Measurements from ENCODE around the gene FAXC.

The FAXC gene

GRCh38 chr6:99236010-99236409 is 113.5 kb downstream of the FAXC start:
- no peak for DNase-seq (ENCODE audit: low spot score)
- in situ Hi-C loops (cut with MboI; ENCODE audit: low pct_unique_long_range_greater_than_20kb, low sequenced_read_pairs, unreplicated experiment), result no loop called here

GRCh38 chr6:99233219-99233618 is 116.3 kb downstream of the FAXC start:
- TF ChIP-seq, protein P1, sequence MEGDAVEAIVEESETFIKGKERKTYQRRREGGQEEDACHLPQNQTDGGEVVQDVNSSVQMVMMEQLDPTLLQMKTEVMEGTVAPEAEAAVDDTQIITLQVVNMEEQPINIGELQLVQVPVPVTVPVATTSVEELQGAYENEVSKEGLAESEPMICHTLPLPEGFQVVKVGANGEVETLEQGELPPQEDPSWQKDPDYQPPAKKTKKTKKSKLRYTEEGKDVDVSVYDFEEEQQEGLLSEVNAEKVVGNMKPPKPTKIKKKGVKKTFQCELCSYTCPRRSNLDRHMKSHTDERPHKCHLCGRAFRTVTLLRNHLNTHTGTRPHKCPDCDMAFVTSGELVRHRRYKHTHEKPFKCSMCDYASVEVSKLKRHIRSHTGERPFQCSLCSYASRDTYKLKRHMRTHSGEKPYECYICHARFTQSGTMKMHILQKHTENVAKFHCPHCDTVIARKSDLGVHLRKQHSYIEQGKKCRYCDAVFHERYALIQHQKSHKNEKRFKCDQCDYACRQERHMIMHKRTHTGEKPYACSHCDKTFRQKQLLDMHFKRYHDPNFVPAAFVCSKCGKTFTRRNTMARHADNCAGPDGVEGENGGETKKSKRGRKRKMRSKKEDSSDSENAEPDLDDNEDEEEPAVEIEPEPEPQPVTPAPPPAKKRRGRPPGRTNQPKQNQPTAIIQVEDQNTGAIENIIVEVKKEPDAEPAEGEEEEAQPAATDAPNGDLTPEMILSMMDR (IDR thresholded peaks at IDR 0.05; ENCODE audit: extremely low read depth, insufficient read depth, missing control alignments), result no peak
- in situ Hi-C loops (cut with MboI; ENCODE audit: low pct_unique_long_range_greater_than_20kb, low sequenced_read_pairs, unreplicated experiment), result no loop called here

More at GRCh38 chr6:99236010-99236409, 113.5 kb downstream of the FAXC start:
- TF ChIP-seq, protein P1 (IDR thresholded peaks at IDR 0.05; ENCODE audit: extremely low read depth, insufficient read depth, missing control alignments), result no peak

GRCh38 chr6:99232056-99232455 is 117.4 kb downstream of the FAXC start:
- in situ Hi-C loops (cut with MboI; ENCODE audit: low pct_unique_long_range_greater_than_20kb, low sequenced_read_pairs, unreplicated experiment), result no loop called here
- DNase-seq (ENCODE audit: low spot score), result no peak
- TF ChIP-seq, protein P1 (IDR thresholded peaks at IDR 0.05; ENCODE audit: extremely low read depth, insufficient read depth, missing control alignments), result no peak

More at GRCh38 chr6:99233219-99233618, 116.3 kb downstream of the FAXC start:
- no peak for DNase-seq (ENCODE audit: low spot score)

DNA sequence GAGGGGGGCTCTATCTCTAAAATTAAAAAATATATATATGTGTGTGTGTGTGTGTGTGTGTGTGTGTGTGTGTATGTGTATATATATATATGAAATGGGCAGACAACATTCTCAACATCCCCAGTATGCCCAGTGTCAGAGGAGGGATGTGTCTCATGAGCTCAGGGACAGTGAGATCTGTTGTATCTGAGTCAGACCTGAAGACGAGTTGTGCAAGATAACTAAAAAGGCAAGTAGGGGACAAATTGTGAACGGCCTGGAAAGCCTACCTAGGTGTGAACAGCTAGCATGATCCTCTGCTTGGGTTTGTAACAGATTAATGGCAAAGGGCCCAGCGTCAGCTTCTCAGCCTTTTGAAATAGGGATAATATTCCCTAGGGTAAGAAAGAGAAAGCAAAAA is 124.3 kb downstream of the FAXC start:
- DNase-seq (ENCODE audit: low spot score), result no peak
- in situ Hi-C loops (cut with MboI; ENCODE audit: low pct_unique_long_range_greater_than_20kb, low sequenced_read_pairs, unreplicated experiment), result no loop called here
- TF ChIP-seq, protein P1 (IDR thresholded peaks at IDR 0.05; ENCODE audit: extremely low read depth, insufficient read depth, missing control alignments), result no peak

Measured in GM13977 (cell line).